Activated B cell treated with CpG ODN at 0.5 μM for 24 hours (primary cell): Measurements from ENCODE around the gene XPO5. TPM values are rescaled to one million over a fixed set of nuclear protein-coding genes. Genes with fewer than 3 reads are reported as not detected.

Source experiments
- ATAC-seq: fragments of 200-7000 bp; cut with Tn5 transposase; one replicate; pipeline ENCODE4 v1.10.0; 2021; ENCODE audit warnings: low read depth, mild to moderate bottlenecking, moderate library complexity
- CTCF ChIA-PET: fragments of 350-600 bp; sonication (Branson Sonifier 250); formaldehyde crosslinking; loops from one replicate; lab custom pipeline; 2021; ENCODE audit warnings: antibody characterized with exemption; lab: Charles Lee
- POLR2A ChIA-PET: fragments of 350-600 bp; sonication (Branson Sonifier 250); formaldehyde crosslinking; loops from one replicate; lab custom pipeline; 2021; ENCODE audit warnings: antibody characterized with exemption; lab: Charles Lee
- DNase-seq: peaks from one replicate; pipeline ENCODE4 v3.0.0; 2022
- H3K27ac Mint-ChIP-seq: one replicate; pipeline ENCODE4 v1.8.0; 2020; ENCODE audit warnings: mixed read lengths
- H3K27me3 Mint-ChIP-seq: one replicate; pipeline ENCODE4 v1.8.0; 2021; ENCODE audit warnings: mixed read lengths
- H3K36me3 Mint-ChIP-seq: one replicate; pipeline ENCODE4 v1.8.0; 2021; ENCODE audit warnings: low read depth, mixed read lengths
- H3K4me1 Mint-ChIP-seq: one replicate; pipeline ENCODE4 v1.8.0; 2021; ENCODE audit warnings: mixed read lengths
- H3K4me3 Mint-ChIP-seq: one replicate; pipeline ENCODE4 v1.8.0; 2020; ENCODE audit warnings: mild to moderate bottlenecking, mixed read lengths
- H3K9me3 Mint-ChIP-seq: one replicate; pipeline ENCODE4 v1.8.0; 2020; ENCODE audit warnings: mixed read lengths
- CTCF ChIP-seq: fragments of 200-600 bp; IDR thresholded peaks from one replicate; pipeline ENCODE4 v1.8.0; 2022; ENCODE audit warnings: antibody characterized with exemption, mild to moderate bottlenecking
- intact Hi-C: fragments of 100-400 bp; cut with micrococcal nuclease; formaldehyde crosslinking; loops from one replicate; pipeline ENCODE4 v1.15.1; 2024
- total RNA-seq: library from RNA; stranded (reverse); gene quantifications from 2 replicates; pipeline ENCODE4 v1.2.3, GENCODE V29; 2022

The XPO5 gene
- total RNA-seq, 1 donor from 2014 or later: 59.4 TPM

- no peak for ATAC-seq
- CTCF ChIA-PET: no interaction called here
- TF ChIP-seq CTCF: no peak
These were observed 38.5 kb upstream of the XPO5 start for GRCh38 chr6:43614396-43614730.

GRCh38 chr6:43613721-43614395 is 38.0 kb upstream of the XPO5 start:
- peaks cover 54% of the 10 kb centered on the region for H3K36me3 Mint-ChIP-seq
- H3K27ac Mint-ChIP-seq: no peak overlapping the region
- intact Hi-C loops: no loop called here
- POLR2A ChIA-PET: interaction anchor here (1.6 kb wide), 1 partner anchor 16 kb away, joined by 4 read pairs; the partner anchor contains the start of gene GTPBP2
- no peaks in the 10 kb centered on the region for H3K9me3 Mint-ChIP-seq
- H3K27me3 Mint-ChIP-seq: no peaks in the 10 kb centered on the region
- no peak for ATAC-seq
- CTCF ChIA-PET: no interaction called here
- TF ChIP-seq CTCF: no peak
- H3K4me3 Mint-ChIP-seq: no peak overlapping the region
- peaks cover 5% of the 10 kb centered on the region for H3K4me1 Mint-ChIP-seq
- no peak for DNase-seq

More at GRCh38 chr6:43614396-43614730, 38.5 kb upstream of the XPO5 start:
- no peaks in the 10 kb centered on the region for H3K9me3 Mint-ChIP-seq
- intact Hi-C loops: no loop called here
- H3K4me1 Mint-ChIP-seq: peaks cover under 1% of the 10 kb centered on the region
- no peak overlapping the region for H3K4me3 Mint-ChIP-seq
- H3K36me3 Mint-ChIP-seq: peaks cover 53% of the 10 kb centered on the region
- POLR2A ChIA-PET: interaction anchor here (1.6 kb wide), 1 partner anchor 15 kb away, joined by 4 read pairs; the partner anchor contains the start of gene GTPBP2
- H3K27me3 Mint-ChIP-seq: no peaks in the 10 kb centered on the region
- H3K27ac Mint-ChIP-seq: no peak overlapping the region
- no peak for DNase-seq

- Mint-ChIP-seq H3K4me3 (no peak overlapping the region), H3K9me3 (no peaks in the 10 kb centered on the region), H3K27me3 (no peaks in the 10 kb centered on the region), H3K27ac (no peak overlapping the region), H3K36me3 (peaks cover 68% of the 10 kb centered on the region), H3K4me1 (peaks cover 14% of the 10 kb centered on the region)
- CTCF ChIA-PET: interaction anchor here (0.7 to 1.2 kb wide), 2 partner anchors 163 to 469 kb away, joined by 3 read pairs; no protein-coding TSS in a partner anchor
- intact Hi-C loops: no loop called here
- TF ChIP-seq CTCF: no peak
- DNase-seq: no peak
- POLR2A ChIA-PET: no interaction called here
- ATAC-seq: no peak
These were observed 34.6 kb upstream of the XPO5 start for GRCh38 chr6:43610431-43610830.

- ChIA-PET CTCF (interaction anchor here (0.9 to 2.5 kb wide), 8 partner anchors 11 to 469 kb away, joined by 3 to 22 read pairs (median 5); no protein-coding TSS in a partner anchor), POLR2A (interaction anchor here (1.7 kb wide), 1 partner anchor 20 kb away, joined by 6 read pairs; the partner anchor contains the start of gene GTPBP2)
- intact Hi-C loops: loop anchor here (2.0 kb wide), 2 partner anchors 19 to 35 kb away; partner anchors contain the start of genes GTPBP2 and RSPH9
- TF ChIP-seq CTCF: no peak
- DNase-seq: no peak
- H3K27me3 Mint-ChIP-seq: no peaks in the 10 kb centered on the region
- H3K4me1 Mint-ChIP-seq: peaks cover 14% of the 10 kb centered on the region
- H3K36me3 Mint-ChIP-seq: peaks cover 67% of the 10 kb centered on the region
- ATAC-seq: no peak
- H3K4me3 Mint-ChIP-seq: no peak overlapping the region
- H3K9me3 Mint-ChIP-seq: no peaks in the 10 kb centered on the region
- H3K27ac Mint-ChIP-seq: peak overlapping the region; percentile 47
These were observed 33.6 kb upstream of the XPO5 start for GRCh38 chr6:43609402-43609801.

GRCh38 chr6:43608807-43609206 is 33.0 kb upstream of the XPO5 start:
- no peak for DNase-seq
- CTCF ChIA-PET: interaction anchor here (0.8 to 2.5 kb wide), 12 partner anchors 11 to 470 kb away, joined by 3 to 22 read pairs (median 4); partner anchors contain the start of gene GTPBP2
- ATAC-seq: peak; percentile 50
- no peak overlapping the region for H3K4me3 Mint-ChIP-seq
- POLR2A ChIA-PET: interaction anchor here (1.7 kb wide), 1 partner anchor 21 kb away, joined by 6 read pairs; the partner anchor contains the start of gene GTPBP2
- intact Hi-C loops: loop anchor here (1.0 to 2.0 kb wide), 6 partner anchors 20 to 470 kb away; partner anchors contain the start of genes GTPBP2 and RSPH9
- no peaks in the 10 kb centered on the region for H3K27me3 Mint-ChIP-seq
- TF ChIP-seq CTCF: no peak
- H3K4me1 Mint-ChIP-seq: peaks cover 14% of the 10 kb centered on the region
- peaks cover 68% of the 10 kb centered on the region for H3K36me3 Mint-ChIP-seq
- H3K9me3 Mint-ChIP-seq: no peaks in the 10 kb centered on the region
- H3K27ac Mint-ChIP-seq: peak overlapping the region; percentile 47
